ENCODE measurements around the gene EVC.
"Not testable (repeated sequence)": the region's sequence is repeated elsewhere in the genome, so short reads cannot be mapped to it uniquely, and the experiment has no call there.

The EVC gene

DNA sequence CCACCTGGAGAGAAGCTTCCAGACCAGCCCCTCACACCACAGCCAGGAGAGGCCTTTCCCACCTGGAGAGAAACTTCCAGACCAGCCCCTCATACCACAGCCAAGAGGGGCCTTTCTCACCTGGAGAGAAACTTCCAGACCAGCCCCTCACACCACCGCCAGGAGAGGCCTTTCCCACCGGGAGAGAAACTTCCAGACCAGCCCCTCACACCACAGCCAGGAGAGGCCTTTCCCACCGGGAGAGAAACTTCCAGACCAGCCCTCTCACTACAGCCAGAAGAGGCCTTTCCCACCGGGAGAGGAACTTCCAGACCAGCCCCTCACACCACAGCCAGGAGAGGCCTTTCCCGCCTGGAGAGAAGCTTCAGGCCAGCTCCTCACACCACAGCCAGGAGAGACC lies 101.1 kb downstream of the EVC start:
- not testable (repeated sequence) for H3K27ac Mint-ChIP-seq; H3K36me3 Mint-ChIP-seq; H3K27me3 Mint-ChIP-seq; H3K9me3 Mint-ChIP-seq (ENCODE audit: low read depth); H3K4me1 Mint-ChIP-seq (ENCODE audit: low read depth); H3K4me3 Mint-ChIP-seq

DNA sequence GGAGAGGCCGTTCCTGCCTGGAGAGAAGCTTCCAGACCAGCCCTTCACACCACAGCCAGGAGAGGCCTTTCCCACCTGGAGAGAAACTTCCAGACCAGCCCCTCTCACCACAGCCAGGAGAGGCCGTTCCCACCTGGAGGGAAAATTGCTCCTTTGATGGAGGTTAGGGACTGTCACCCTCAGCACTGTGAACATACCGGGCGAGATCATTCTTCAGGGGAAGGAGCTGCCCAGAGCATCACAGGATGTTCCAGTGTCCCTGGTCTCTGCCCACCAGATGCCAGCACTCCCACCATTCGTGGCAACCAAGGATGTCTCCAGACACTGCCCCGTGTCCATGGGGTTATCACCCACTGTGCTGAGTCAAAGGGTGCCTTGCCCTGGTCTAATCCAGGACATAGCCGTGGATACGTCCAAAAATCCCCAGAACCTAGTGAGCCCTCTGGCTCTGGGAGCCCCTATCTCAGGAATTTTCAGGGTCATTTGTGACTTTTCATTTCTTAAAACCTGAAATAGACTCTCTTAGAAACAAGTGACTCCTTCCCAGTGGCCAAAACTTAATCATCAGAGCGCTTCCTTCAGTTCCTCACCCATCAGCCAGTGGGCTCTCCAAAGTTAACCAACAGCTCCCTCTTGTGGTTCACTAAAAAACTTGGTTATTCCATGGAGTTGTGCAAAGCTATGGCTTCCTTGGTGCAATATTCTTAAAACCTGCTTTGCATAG lies 101.7 kb downstream of the EVC start:
- Mint-ChIP-seq H3K4me3 (no peak overlapping the region), H3K4me1 (ENCODE audit: low read depth) (no peaks in the 10 kb centered on the region), H3K27ac (no peak overlapping the region)

GRCh38 chr4:5813882-5814255 lies 102.9 kb downstream of the EVC start:
- H3K36me3 Mint-ChIP-seq, result no peaks in the 10 kb centered on the region
- no peaks in the 10 kb centered on the region for H3K4me1 Mint-ChIP-seq (ENCODE audit: low read depth)
- no peaks in the 10 kb centered on the region for H3K27me3 Mint-ChIP-seq
- H3K27ac Mint-ChIP-seq, result no peak overlapping the region
- no peak overlapping the region for H3K4me3 Mint-ChIP-seq
- no peaks in the 10 kb centered on the region for H3K9me3 Mint-ChIP-seq (ENCODE audit: low read depth)

More for the DNA sequence above, 101.7 kb downstream of the EVC start:
- no peaks in the 10 kb centered on the region for H3K9me3 Mint-ChIP-seq (ENCODE audit: low read depth)
- no peaks in the 10 kb centered on the region for H3K36me3 Mint-ChIP-seq
- no peaks in the 10 kb centered on the region for H3K27me3 Mint-ChIP-seq

- Mint-ChIP-seq H3K4me3 (no peak overlapping the region), H3K27me3 (no peaks in the 10 kb centered on the region), H3K4me1 (ENCODE audit: low read depth) (no peaks in the 10 kb centered on the region), H3K27ac (no peak overlapping the region), H3K36me3 (no peaks in the 10 kb centered on the region), H3K9me3 (ENCODE audit: low read depth) (no peaks in the 10 kb centered on the region)
Measured at GRCh38 chr4:5814421-5814820, 103.4 kb downstream of the EVC start.

DNA sequence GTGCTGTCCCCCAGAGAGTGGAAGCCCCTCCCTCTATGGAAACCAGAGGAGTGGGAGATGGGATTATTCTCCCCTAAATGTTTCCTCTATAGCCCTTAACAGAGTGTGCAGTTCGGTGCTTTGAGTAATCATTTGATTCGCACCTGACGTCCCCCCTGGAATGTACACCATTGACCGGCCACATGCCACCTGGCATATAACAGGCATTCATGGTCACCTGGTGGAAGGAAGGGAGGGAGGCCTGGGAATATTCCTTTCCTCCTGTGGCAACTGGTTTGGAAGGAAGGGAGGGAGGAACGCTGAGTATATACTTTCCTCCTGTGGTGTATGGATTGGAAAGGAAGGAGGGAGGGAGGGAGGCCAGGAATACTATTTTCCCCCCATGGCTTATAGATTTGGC lies 104.6 kb downstream of the EVC start:
- Mint-ChIP-seq H3K4me1 (ENCODE audit: low read depth) (no peaks in the 10 kb centered on the region), H3K27ac (no peak overlapping the region), H3K9me3 (ENCODE audit: low read depth) (no peaks in the 10 kb centered on the region), H3K27me3 (no peaks in the 10 kb centered on the region), H3K36me3 (no peaks in the 10 kb centered on the region), H3K4me3 (no peak overlapping the region)

DNA sequence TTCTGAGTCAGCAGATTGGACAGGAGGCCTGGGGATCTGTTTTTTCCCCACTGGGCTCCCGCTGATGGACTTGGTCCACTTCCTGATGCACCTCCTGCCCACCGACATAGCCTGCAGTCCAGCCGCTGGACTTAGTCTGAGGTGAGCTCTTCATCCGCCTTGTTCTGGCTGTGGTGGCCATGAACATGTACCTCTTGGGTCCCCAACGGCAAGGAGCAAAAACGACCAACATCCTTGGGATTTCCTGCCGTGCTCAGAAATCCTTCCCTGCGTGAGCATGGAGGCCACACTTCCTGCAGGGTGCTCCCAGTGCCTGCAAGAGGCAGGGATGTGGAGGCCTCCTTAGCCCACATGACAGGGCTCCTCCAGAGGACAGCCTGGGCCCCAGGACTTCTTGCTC lies 105.1 kb downstream of the EVC start:
- Mint-ChIP-seq H3K9me3 (ENCODE audit: low read depth) (no peaks in the 10 kb centered on the region), H3K36me3 (no peaks in the 10 kb centered on the region), H3K27me3 (no peaks in the 10 kb centered on the region), H3K4me3 (no peak overlapping the region), H3K4me1 (ENCODE audit: low read depth) (no peaks in the 10 kb centered on the region), H3K27ac (no peak overlapping the region)

DNA sequence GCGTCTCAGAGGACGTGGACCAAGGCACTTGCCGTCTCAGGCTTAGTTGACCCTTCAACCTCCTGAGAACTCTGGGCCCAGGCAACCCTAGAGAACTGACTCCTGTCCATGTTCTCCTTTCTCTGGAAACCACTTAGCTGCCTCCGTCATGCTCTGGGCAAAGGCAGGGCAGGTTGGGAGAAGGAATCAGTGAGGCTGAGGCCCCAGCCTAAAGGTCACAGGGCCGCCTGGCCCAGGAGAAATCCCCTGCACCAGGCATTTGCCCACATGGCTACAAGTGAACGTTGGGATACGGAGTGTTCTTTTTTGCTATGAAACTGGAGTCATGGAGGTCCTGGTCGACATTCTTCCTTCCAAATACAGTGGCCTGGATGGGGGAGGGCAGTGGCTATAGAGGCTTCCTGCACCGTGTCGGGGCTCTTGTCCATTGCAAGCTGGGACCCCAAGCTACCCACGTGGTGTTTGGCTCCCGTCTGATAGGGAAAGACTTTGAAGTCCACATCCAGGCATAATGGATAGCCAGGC lies 105.9 kb downstream of the EVC start:
- H3K27me3 Mint-ChIP-seq, result no peaks in the 10 kb centered on the region
- H3K9me3 Mint-ChIP-seq (ENCODE audit: low read depth), result no peaks in the 10 kb centered on the region
- H3K27ac Mint-ChIP-seq, result no peak overlapping the region
- no peak overlapping the region for H3K4me3 Mint-ChIP-seq
- H3K4me1 Mint-ChIP-seq (ENCODE audit: low read depth), result no peaks in the 10 kb centered on the region
- H3K36me3 Mint-ChIP-seq, result no peaks in the 10 kb centered on the region

DNA sequence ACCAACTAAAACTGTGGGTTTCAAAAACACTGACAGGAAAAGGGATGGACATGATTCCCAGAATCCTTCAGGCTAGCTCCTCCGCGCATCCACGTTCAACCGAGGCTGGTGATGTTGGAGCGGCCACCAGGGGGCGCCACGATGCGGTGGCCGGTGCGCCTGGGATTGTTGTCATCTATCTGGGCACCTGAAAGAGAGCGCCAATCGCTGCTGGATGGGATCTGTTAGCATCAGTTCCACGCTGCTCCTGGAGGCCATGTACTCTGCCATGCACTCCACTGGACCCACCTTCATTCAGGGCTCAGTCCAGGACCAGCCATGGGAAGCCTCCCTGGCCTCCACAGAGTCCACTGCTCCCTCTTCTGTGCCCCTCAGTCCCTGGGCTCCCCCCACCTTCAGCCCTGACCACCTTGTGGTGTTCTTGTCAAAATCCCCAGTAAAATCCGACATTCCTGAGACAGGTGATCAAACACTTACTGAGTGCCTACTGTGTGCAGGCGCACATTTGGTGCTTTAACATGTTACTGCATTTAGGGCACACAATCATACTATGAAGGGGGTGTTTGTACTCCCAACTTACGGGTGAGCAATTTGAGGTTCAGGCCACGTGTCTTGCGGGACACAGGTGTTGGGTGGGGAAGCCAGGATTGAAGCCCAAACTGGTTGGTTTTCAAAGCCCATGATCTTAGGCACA lies 110.8 kb downstream of the EVC start:
- Mint-ChIP-seq H3K4me3 (no peak overlapping the region), H3K9me3 (ENCODE audit: low read depth) (no peaks in the 10 kb centered on the region), H3K27me3 (no peaks in the 10 kb centered on the region), H3K4me1 (ENCODE audit: low read depth) (no peaks in the 10 kb centered on the region), H3K36me3 (no peaks in the 10 kb centered on the region), H3K27ac (no peak overlapping the region)

GRCh38 chr4:5822619-5823018 lies 111.6 kb downstream of the EVC start:
- Mint-ChIP-seq H3K4me3 (no peak overlapping the region), H3K36me3 (no peaks in the 10 kb centered on the region), H3K9me3 (ENCODE audit: low read depth) (no peaks in the 10 kb centered on the region), H3K27me3 (no peaks in the 10 kb centered on the region), H3K27ac (no peak overlapping the region), H3K4me1 (ENCODE audit: low read depth) (no peaks in the 10 kb centered on the region)

- Mint-ChIP-seq H3K4me3 (no peak overlapping the region), H3K36me3 (no peaks in the 10 kb centered on the region), H3K27ac (no peak overlapping the region), H3K4me1 (ENCODE audit: low read depth) (no peaks in the 10 kb centered on the region), H3K9me3 (ENCODE audit: low read depth) (no peaks in the 10 kb centered on the region), H3K27me3 (no peaks in the 10 kb centered on the region)
Measured at GRCh38 chr4:5823542-5824211, 112.7 kb downstream of the EVC start.

- H3K27ac Mint-ChIP-seq, result no peak overlapping the region
- no peaks in the 10 kb centered on the region for H3K4me1 Mint-ChIP-seq (ENCODE audit: low read depth)
- H3K27me3 Mint-ChIP-seq, result no peaks in the 10 kb centered on the region
- H3K4me3 Mint-ChIP-seq, result no peak overlapping the region
- H3K9me3 Mint-ChIP-seq (ENCODE audit: low read depth), result no peaks in the 10 kb centered on the region
- no peaks in the 10 kb centered on the region for H3K36me3 Mint-ChIP-seq
Measured at GRCh38 chr4:5824227-5824626, 113.2 kb downstream of the EVC start.

DNA sequence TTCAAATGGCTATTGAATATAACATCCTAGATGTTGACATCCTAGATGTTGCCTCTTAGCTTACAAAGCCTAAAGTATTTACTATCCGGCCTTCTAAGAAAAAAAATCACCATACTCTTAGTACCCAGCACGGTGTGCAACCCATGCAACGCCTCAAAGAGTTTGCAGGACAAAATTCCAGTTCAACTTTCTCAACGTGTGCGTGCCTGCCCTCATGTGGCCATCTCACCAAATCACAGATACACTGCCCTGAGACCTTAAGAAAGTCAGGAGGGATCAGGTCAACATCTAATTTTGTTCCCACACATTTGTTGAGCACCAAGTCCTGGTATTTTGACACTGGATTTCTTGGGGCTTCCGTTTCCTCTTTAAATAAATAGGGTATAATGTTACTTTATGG lies 113.6 kb downstream of the EVC start:
- Mint-ChIP-seq H3K36me3 (no peaks in the 10 kb centered on the region), H3K9me3 (ENCODE audit: low read depth) (no peaks in the 10 kb centered on the region), H3K4me3 (no peak overlapping the region), H3K4me1 (ENCODE audit: low read depth) (no peaks in the 10 kb centered on the region), H3K27ac (no peak overlapping the region), H3K27me3 (no peaks in the 10 kb centered on the region)

DNA sequence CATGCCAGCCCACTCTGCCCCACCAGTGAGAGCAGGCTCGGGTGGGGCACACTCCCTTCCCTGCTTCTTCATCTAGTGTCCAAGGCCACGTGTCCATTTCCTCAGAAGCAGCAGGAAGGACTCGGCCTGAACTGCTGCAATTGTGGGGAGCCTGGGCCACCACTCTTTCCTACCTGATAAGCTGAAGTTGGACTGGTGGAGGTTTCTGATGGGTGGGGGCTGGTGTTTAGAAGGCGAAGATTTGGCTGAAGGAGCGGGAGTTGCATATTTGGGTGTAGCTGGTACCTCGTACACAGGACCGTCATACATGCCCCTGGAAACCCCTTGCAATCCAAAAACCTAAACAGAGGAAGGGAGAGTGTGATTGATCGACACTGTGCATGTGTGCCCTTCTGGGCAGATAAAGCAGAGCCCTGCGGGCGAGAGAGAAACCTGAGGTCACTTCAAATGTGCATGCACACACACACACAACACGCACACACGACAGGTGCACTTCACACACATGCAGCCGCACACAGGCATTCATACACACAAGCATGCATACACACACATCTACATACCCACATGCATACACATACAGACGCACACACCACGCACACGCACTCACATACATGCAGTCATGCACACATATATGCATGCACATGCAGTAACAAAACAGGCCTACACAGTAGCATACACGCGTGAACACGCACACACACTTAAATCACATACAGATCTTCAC lies 114.5 kb downstream of the EVC start:
- Mint-ChIP-seq H3K27me3 (no peaks in the 10 kb centered on the region), H3K9me3 (ENCODE audit: low read depth) (no peaks in the 10 kb centered on the region), H3K4me1 (ENCODE audit: low read depth) (no peaks in the 10 kb centered on the region), H3K27ac (no peak overlapping the region), H3K36me3 (no peaks in the 10 kb centered on the region), H3K4me3 (no peak overlapping the region)

GRCh38 chr4:5826437-5827107 lies 115.6 kb downstream of the EVC start:
- H3K27me3 Mint-ChIP-seq, result no peaks in the 10 kb centered on the region
- H3K36me3 Mint-ChIP-seq, result no peaks in the 10 kb centered on the region
- no peak overlapping the region for H3K4me3 Mint-ChIP-seq
- H3K9me3 Mint-ChIP-seq (ENCODE audit: low read depth), result no peaks in the 10 kb centered on the region
- no peaks in the 10 kb centered on the region for H3K4me1 Mint-ChIP-seq (ENCODE audit: low read depth)
- no peak overlapping the region for H3K27ac Mint-ChIP-seq

Measured in activated naive CD8-positive, alpha-beta T cell (primary cell).